AG20443 (cell line): ENCODE measurements around the gene BOK.

Source experiments
- DNase-seq: peaks from one replicate; pipeline ENCODE4 v3.0.0; 2012; ENCODE audit warnings: low spot score, mixed read lengths

The BOK gene

DNA sequence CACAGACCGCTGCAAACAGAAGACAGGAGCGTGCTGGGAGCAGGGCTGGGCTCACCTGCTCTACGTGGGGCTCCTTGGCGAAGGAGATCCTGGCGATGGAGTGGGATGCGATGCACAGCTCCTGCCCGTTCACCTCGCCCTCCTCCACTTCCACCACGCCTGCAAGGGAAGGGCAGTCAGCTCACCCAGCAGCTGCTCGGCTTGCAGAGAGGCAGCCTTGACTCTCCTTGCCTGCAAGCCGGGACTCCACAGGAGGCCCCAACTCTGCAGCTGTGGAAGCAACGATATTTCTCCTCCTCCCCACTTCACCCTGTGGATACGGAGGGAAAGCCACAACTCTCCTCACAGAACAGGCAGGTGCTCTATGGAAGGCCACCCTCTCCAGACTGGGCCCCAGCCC lies 43.3 kb downstream of the BOK start:
- DNase-seq, result no peak

DNA sequence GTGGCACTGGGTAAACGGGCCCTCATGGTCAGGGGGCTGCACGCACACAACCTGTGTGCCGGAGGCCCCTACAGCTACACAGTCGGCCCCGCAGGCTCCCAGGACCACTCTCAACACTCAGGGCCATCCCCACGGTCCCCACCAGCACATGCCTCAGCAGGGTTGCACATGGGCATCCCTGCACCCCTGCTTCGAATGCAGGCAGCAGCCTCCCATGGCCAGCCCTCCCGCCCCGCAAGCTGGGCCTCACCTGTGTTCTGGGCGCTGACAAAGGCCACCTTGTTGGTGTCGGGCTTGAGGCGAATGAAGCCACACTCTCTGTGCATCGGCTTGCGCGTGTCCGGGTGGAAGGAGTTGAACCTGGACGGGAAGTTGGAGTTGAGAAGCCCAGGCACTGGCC lies 44.2 kb downstream of the BOK start:
- DNase-seq, result no peak

DNA sequence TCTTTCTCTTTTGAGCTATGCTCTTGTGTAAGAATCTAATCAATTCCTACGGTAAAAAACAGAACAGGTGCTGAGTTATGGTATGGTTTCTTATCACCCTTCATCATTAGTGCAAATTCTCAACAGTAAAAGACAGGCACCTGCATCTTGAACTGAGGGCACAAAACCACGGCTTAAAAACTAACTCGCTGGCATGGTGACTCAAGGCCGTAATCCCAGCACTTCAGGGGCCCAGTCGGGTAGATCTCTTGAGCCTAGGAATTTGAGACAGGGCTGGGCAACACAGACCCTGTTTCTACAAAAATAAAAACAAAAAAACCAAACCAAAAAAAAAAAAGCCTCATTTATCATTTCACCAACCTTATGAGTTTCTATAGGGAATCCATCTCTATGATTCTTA lies 45.1 kb downstream of the BOK start:
- DNase-seq, result no peak

DNA sequence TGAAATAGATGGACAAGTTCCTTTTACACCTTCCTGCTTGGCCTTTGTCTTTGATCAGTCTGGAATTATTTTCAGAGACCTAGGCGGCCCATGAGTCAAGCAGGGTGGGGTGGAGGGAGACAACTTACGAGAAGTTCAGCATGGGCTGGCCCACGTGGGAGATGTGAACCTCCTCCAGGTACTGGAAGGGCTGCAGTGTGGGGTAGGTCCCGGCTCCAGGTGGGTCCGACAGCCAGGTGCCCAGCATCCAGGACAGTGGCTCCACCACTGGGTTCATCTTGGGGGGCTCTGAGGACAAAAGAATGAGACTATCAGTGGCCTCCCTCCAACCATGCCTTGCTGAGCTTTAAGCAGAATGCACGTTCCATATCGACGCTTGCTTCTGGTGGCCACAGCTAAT lies 47.6 kb downstream of the BOK start:
- DNase-seq, result no peak

DNA sequence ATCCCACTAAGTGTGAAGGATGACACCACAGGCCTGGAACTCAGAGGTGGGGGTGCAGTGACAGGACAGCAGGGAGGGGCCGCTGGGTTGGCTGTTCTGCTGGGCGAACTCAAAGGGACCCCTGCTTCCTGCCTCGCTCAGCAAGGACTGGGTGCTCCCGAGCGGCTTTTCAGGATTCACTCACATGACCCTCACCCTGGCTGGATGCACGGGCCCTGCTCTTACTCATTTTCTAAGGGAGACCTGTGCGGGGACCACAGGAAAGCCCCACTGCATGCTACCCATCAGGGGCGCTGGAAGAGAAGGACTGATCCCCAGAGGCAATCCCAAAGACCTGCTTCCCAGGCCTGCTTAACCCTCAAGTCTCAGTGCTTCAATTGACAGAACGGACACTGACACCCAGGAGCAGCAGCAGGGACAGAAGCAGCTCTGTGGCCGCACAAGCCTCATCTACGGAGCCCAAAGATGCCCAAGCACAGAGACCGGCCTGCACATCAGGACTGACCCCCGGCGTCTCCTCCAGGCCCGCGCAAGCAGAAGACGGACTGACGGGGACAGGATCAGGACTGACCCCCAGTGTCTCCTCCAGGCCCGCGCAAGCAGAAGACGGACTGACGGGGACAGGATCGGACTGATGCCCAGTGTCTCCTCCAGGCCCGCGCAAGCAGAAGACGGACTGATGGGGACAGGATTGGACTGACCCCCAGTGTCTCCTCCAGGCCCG lies 48.8 kb downstream of the BOK start:
- no peak for DNase-seq

DNA sequence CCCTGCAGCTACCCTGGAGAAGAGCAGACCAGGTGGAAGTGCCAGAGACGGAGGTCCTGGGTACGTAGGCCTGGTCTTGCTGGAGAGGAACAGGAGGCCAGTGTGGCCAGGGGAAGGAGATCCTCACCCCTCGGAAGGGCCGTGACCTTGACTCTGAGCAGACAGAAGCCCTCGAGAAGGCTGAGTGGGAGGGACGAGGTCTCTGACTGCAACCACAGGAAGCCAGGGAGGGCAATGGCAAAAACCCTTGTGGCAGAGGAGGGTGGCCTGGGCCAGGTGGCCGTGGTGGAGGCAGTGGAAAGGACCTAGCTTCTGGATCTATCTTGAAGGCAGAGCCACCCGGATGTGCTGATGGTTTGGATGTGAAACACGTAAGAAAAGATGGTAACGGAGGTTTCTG lies 50.3 kb downstream of the BOK start:
- DNase-seq, result no peak

GRCh38 chr2:241609859-241610793 lies 51.6 kb downstream of the BOK start:
- DNase-seq, result peak; percentile 97

DNA sequence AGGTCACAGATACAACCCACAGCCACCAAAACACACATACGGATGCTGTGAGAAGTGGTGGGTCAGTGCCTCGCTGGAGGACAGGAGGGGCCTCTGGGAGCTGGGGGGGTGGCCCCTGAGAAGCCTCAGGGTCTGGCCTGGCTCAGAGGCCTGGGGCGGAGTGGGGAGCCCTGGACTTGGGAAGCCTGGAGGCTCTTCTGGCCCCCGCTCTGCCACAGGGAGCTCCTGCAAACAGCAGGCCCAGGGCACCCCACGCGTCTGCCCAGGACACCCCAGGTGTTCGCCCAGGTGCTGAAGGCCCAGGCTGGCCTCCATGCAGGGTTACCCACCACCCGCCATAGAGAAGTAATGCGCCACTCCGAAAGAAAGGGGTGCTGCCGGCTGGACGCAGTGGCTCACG lies 52.5 kb downstream of the BOK start:
- DNase-seq, result no peak

GRCh38 chr2:241612156-241613016 lies 53.8 kb downstream of the BOK start:
- DNase-seq, result no peak

DNA sequence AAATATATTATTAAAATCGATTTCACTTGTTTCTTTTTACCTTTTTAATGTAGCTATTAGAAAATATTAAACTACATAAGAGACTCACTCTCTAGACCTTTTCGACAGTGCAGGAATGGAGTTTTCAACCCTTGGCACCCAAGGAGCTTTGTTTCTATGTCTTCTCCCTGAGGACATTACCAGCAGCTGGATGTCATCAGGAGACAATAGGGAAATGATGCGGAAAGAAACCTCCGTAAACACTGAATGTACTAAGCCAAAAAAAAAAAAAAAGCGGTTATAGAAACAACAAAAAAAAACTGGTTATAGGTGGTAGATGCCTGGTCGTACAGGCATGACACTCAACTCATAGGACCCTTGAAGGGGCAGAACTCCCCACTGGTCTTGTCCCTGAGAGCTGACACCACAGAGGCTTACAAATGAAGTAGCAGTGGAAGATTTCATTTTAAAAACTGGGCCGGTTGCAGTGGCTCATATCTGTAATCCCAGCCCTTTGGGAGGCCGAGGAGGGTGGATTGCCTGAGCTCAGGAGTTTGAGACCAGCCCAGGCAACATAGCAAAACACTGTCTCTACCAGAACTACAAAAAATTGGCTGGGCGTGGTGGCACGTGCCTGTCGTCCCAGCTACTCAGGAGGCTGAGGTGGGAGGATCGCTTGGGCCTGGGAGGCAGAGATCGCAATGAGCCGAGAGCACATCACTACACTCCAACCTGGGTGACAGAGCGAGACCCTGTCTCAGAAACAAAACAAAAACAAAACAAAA lies 54.7 kb downstream of the BOK start:
- DNase-seq, result no peak

- no peak for DNase-seq
Observed at GRCh38 chr2:241615041-241615440, 56.5 kb downstream of the BOK start.

- no peak for DNase-seq
Observed at GRCh38 chr2:241615522-241616052, 57.0 kb downstream of the BOK start.

GRCh38 chr2:241616168-241617125 lies 57.9 kb downstream of the BOK start:
- no peak for DNase-seq

- no peak for DNase-seq
Observed at GRCh38 chr2:241617431-241618154, 59.0 kb downstream of the BOK start.

DNA sequence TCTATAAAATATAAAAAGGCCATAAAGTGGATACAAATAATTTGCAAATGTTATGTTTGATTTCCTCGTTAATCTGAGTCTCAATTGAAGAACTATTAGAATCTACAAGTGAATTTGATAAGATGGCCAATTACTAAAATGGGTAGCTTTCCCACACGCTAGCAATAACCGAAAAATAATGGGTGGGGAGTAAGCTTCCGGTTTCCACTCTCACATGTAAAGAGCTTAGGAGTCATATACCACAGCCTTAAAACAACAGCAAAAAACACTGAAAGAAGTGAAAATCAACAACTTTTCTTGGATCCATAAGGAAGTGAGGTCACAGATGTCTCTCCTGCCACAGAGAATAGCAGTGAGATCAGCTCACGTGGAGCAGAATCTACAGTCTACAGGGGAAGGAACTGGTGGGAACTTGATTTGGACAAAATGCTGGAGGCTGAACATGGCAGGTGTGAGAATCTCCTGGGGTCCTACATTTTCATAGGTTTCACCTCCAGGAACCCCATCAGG lies 59.8 kb downstream of the BOK start:
- DNase-seq, result no peak

GRCh38 chr2:241618829-241619228 lies 60.3 kb downstream of the BOK start:
- no peak for DNase-seq

DNA sequence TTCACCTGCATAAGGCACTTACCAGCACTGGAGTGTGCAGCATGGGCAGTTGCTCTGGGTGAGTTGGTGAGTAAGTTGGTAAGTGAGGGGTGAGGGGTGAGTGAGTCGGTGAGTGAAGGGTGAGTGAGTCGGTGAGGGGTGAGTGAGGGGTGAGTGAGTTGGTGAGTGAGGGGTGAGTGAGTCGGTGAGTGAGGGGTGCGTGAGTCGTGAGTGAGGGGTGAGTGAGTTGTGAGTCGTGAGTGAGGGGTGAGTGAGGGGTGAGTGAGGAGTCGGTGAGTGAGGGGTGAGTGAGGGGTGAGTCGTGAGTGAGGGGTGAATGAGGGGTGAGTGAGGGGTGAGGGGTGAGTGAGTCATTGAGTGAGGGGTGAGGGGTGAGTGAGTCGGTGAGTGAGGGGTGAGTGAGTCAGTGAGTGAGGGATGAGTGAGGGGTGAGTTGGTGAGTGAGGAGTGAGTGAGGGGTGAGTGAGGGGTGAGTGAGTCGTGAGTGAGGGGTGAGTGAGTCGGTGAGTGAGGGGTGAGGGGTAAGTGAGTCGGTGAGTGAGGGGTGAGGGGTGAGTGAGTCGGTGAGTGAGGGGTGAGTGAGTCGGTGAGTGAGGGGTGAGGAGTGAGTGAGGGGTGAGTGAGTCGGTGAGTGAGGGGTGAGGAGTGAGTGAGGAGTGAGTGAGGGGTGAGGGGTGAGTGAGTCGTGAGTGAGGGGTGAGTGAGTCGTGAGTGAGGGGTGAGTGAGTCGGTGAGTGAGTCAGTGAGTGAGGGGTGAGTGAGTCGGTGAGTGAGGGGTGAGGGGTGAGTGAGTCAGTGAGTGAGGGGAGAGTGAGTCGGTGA lies 61.3 kb downstream of the BOK start:
- no peak for DNase-seq

- no peak for DNase-seq
Observed at GRCh38 chr2:241620419-241620769, 61.8 kb downstream of the BOK start.
